HG02885 (cell line): Measurements from ENCODE around the gene SLC15A1.
"Not testable (repeated sequence)": the region's sequence is repeated elsewhere in the genome, so short reads cannot be mapped to it uniquely, and the experiment has no call there.

Experiments
- ATAC-seq: cut with Tn5 transposase; IDR thresholded peaks from one replicate; pipeline ENCODE4 v1.9.1; 2021; ENCODE audit warnings: mild to moderate bottlenecking; ENCODE audit not compliant: unreplicated experiment, poor library complexity

Gene SLC15A1

DNA sequence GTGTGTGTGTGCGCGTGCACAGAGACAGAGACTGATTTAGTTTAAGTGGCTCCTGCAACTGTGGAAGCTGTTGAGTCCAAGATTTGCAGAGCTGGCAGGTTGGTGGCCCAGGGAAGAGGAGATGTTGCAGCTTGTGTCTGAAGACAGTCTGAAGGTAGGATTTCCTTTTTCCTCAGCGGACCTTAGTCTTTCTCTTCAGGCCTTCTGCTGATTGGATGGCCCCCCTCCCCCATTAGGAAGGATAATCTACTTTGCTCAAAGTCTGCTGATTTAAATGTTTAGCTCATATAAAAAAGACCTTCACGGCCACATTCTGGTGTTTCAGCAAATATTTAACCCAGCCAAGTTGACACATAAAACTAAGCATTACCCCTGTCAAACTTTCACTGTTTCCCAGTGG is 84.3 kb downstream of the SLC15A1 start:
- ATAC-seq: no peak

- ATAC-seq: no peak
Observed at GRCh38 chr13:98665638-98665995, 86.9 kb downstream of the SLC15A1 start.

DNA sequence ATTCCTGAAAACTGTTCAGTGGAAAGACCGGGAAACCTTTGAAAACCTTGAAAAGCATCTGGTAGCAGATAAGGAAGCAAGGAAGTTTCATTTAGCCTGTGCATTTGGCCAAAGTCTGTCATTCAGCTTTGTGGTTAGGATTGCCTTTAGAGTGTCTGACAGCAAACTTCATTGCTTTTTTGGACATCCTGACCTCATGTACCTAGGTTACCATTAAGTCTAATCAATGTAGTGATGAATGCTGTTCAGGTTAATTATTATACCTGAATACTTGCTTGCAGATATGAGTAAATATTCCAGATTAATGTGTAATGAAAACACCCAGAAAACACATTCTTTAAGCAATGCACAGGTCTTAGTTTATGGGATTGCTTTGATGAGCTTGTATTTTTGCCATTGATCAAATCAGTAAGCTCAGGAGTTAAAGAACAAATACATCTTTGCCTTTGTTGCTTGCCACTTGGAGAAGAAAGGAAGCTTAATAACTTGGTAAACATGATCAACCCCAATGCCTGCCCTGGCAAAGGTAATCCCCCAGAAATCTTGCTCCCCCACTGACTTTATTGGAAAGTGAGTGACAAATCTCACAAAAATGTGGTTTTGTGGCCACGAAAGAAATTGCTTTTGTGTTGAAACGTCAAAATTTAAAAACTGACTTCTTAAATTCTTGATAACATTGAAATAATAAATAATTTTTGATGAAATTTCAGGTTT is 87.4 kb downstream of the SLC15A1 start:
- ATAC-seq: no peak

GRCh38 chr13:98664510-98664909 is 88.0 kb downstream of the SLC15A1 start:
- ATAC-seq: no peak

DNA sequence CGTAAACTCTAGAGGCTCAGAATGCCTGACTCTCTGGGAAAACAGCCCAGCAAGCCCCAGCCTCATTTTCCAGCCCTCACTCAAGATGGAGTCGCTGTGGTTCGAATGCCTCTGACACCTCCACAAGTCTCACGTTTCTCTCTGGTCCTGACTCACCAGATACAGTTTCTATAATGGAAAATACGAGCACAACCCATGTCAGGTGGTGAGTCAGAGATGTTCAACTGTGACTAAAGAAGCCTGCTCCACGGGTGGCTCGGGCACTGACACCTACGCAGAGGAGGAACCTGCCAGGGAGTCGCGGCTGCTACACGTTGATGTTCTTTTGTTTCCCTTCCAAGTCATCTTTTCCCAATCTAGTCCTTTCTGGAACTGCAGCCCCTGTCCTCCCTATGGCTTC is 88.4 kb downstream of the SLC15A1 start:
- ATAC-seq: no peak

- no peak for ATAC-seq
Observed at GRCh38 chr13:98658131-98658530, 94.3 kb downstream of the SLC15A1 start.

GRCh38 chr13:98657506-98658085 is 94.9 kb downstream of the SLC15A1 start:
- no peak for ATAC-seq

GRCh38 chr13:98656223-98656622 is 96.2 kb downstream of the SLC15A1 start:
- no peak for ATAC-seq

- peak; percentile 93 for ATAC-seq
Observed at GRCh38 chr13:98653463-98653985, 98.9 kb downstream of the SLC15A1 start.

DNA sequence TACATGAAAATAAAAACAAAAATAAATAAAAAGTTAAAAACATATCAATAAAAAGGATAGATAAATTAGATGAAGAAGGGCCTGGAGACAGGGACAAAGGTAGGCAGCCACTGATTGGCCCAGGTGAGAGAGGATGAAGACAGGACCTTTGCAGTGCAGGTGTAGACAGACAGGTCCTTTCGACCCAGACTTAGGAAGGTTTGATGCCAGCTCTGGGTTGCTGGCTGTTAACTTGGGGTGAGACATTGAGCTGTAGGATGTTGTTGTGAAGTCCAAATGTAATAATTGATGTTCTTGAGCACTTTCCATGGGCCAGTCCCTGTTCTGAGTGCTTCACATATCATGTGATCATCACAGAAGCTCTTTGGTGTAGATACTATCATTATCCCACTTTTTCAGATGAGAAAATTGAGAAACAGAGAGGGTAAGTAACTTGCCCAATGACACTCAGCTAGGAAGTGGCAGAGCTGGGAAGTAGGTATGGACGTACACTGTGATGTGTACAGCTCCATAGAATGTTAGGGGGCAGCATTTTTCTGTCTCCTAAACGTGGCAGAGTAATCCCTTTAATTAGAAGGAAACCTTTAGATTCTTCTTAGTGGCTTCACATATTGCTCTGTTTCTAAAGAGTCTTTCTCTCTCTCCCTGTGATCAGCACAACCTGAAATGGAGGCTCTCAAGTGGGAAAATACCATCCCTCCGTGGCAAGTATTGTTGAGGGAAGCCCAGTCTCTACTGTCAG is 99.6 kb downstream of the SLC15A1 start:
- ATAC-seq: no peak

DNA sequence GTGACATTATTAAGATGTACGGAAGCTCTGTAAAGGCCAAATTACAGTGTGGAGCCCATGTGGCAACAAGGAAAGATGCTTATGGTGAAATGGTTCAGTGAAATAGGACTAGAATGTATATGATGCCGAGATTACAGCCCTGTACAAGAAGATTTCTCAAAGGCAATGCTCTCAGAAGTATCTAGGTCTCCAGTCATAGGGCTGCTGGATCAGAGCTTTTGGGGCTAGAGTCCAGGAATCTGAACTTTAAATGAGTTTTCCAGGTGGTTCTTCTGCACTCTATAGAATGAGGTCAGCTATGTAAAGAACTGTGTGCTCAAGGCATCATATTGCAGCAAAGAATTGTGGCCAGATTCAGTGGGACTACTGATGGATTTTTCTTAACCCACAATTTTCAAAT is 100.2 kb downstream of the SLC15A1 start:
- no peak for ATAC-seq

- ATAC-seq: no peak
Observed at GRCh38 chr13:98651744-98652143, 100.7 kb downstream of the SLC15A1 start.

DNA sequence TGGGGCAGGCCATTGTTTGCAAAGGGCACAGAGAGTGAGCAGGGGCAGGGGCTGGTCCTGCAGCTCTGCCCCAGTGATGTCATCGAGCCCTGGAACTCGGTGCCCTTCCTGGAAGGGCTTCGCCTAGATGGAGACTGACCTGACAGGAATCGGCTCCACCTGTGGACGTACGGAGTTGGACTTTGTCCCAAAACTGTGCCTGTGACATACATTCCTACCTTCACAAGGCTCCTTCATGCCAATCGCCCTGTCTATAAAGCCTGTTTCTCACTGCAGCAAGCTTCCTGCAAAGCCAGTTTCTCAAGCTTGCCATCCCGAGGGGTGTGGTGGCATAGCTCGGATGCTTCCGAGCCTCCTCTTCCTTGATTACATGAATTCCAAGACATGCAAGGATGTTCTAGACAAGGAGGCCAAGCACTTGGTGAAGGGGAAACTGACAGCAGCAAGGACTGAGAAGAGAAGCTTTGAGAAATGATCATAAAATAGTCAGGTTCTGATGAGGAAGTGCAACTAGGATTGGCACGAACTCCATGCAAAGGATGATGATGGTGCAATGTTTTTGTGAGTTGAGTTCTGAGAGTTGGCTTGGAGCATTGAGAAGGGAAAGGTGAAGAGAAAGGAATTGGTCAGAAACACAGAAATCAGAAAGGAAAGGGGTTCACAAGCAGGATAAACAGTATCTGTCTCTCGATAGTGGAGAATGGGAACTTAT is 101.9 kb downstream of the SLC15A1 start:
- no peak for ATAC-seq

DNA sequence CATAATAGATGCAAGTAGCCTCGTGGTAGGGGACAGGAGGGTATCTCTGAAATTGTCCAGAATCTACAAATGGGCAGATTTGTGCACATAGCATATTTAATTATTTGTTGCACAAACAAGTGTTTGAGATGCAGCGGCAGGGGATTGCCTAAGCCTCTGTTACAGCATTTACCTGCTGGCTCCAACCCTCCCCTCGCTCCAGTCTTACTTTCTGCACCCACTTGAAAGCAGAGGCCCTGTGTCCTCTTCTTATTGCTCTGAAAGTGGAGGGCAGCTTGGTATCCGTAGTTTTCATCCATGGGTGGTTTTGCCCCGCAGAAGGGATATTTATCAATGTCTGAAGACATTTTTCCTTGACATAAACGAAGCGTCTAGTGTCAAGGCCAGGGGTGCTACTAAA is 102.6 kb downstream of the SLC15A1 start:
- ATAC-seq: no peak

- no peak for ATAC-seq
Observed at GRCh38 chr13:98648686-98649085, 103.8 kb downstream of the SLC15A1 start.

- ATAC-seq: no peak
Observed at GRCh38 chr13:98648141-98648540, 104.3 kb downstream of the SLC15A1 start.

DNA sequence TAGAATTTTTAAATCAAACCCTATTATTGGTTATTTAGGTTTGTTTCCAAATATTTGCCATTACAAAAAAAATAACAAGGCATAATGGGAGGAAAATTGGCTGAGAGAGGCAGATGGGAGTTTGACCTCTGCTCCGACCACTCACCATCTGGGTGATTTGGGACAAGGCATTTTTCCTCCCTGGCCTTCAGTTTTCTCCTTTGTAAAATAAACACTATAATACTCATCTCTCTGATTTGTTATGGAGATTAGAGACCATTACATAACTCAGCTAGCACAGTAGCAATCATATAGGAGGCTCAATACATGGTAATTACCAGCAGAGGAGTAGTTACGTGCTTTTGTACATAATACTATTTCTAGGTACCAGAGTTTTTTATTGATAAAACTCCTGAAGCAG is 105.4 kb downstream of the SLC15A1 start:
- ATAC-seq: no peak

- no peak for ATAC-seq
Observed at GRCh38 chr13:98643479-98643878, 109.0 kb downstream of the SLC15A1 start.

DNA sequence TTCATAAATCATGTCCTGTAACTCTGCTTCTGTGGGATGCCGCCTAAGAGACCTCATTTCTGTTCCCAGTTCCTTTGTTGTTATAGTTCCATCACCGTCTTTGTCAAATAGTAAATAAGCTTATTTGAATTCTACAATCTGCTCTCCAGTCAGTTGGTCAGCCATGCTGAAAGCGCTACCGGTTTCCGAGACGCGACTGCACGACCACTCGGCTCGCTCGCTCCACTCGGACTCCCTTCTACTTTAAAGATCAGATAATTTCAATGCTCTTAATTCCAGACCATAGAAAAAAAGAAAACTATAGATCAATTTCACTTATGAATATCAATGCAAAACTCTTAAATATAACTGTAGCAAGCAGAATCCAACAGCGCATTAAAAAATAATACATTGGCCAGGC is 111.4 kb downstream of the SLC15A1 start:
- no peak for ATAC-seq

DNA sequence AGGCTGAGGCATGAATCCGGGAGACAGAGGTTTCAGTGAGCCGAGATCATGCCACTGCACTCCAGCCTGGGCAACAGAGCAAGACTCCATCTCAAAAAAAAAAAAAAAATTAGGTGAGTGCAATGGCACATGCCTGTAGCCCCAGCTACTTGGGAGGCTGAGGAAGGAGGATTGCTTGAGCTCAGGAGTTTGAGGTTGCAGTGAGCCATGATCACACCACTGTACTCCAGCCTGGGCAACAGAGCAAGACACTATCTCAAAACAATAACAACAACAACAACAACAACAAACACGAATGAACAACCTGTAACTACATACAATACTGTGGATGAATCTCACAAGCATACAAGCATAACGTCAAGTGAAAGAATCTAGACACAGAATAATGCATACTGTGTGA is 112.7 kb downstream of the SLC15A1 start:
- ATAC-seq: not testable (repeated sequence)

DNA sequence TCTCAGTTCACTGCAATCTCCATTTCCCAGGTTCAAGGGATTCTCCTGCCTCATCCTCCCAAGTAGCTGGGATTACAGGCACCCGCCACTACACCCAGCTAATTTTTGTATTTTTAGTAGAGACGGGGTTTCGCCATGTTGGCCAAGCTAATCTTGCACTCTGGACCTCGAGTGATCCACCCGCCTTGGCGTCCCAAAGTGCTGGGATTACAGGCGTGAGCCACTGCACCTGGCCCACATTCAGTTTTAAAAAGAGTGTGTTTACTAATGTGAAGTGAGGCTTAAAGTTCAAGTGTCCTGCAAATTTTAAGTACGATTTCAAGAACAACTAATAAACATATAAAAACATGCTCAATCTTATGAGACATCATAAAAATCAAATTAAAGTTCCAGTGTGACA is 114.1 kb downstream of the SLC15A1 start:
- ATAC-seq: not testable (repeated sequence)
